IMR-90 (cell line): ENCODE measurements around the gene AAK1. TPM values are rescaled to one million over a fixed set of nuclear protein-coding genes. Genes with fewer than 3 reads are reported as not detected.

Experiments used
- ATAC-seq: fragments of 200-7000 bp; cut with Tn5 transposase; 2 replicates; pipeline ENCODE4 v1.9.1; 2020; ENCODE audit warnings: low read depth, mild to moderate bottlenecking, moderate library complexity
- BruUV-seq: library from RNA; stranded (reverse); fragments of 400-500 nt; replicated peaks from 2 replicates; lab custom pipeline; 2021; lab: Mats Ljungman, UMichigan
- CTCF ChIA-PET: fragments of 300-600 bp; formaldehyde crosslinking; extraction: SDS; loops from one replicate; lab custom pipeline; 2021; ENCODE audit warnings: antibody characterized with exemption; lab: Yijun Ruan, JAX
- POLR2A ChIA-PET: fragments of 300-600 bp; sonication (Branson Sonifier 250); formaldehyde crosslinking; loops from one replicate; lab custom pipeline; 2022; ENCODE audit warnings: antibody characterized with exemption; ENCODE audit not compliant: unreplicated experiment; lab: Charles Lee
- DNase-seq: peaks from one replicate; pipeline ENCODE4 v3.0.0; 2013
- H2AFZ ChIP-seq: replicated peaks from 2 replicates; pipeline ENCODE3; 2013; ENCODE audit warnings: low read length, mild to moderate bottlenecking; ENCODE audit not compliant: poor library complexity
- H2AK5ac ChIP-seq: 2 replicates; pipeline ENCODE4 v1.6.1; 2013; ENCODE audit warnings: low read depth, low read length, inconsistent platforms
- H2AK9ac ChIP-seq: replicated peaks from 2 replicates; pipeline ENCODE3; 2013; ENCODE audit warnings: mild to moderate bottlenecking, low read depth, low read length, moderate library complexity; ENCODE audit not compliant: poor library complexity
- H2BK120ac ChIP-seq: 2 replicates; pipeline ENCODE4 v1.6.1; 2013; ENCODE audit warnings: low read depth, low read length, inconsistent platforms
- H2BK15ac ChIP-seq: 3 replicates; pipeline ENCODE4 v1.6.1; 2013; ENCODE audit warnings: low read depth, low read length, inconsistent platforms
- H2BK20ac ChIP-seq: 2 replicates; pipeline ENCODE4 v1.6.1; 2013; ENCODE audit warnings: low read depth, mild to moderate bottlenecking, inconsistent platforms, low read length, moderate library complexity
- H2BK5ac ChIP-seq: 2 replicates; pipeline ENCODE4 v1.6.1; 2013; ENCODE audit warnings: mild to moderate bottlenecking, low read depth, low read length, inconsistent platforms; ENCODE audit not compliant: poor library complexity, severe bottlenecking
- H3K14ac ChIP-seq: replicated peaks from 2 replicates; pipeline ENCODE4 v1.6.1; 2013; ENCODE audit warnings: low read depth, low read length, inconsistent platforms
- H3K18ac ChIP-seq: 2 replicates; pipeline ENCODE4 v1.6.1; 2013; ENCODE audit warnings: low read depth, low read length, control low read depth
- H3K23ac ChIP-seq: 2 replicates; pipeline ENCODE4 v1.6.1; 2013; ENCODE audit warnings: low read depth, low read length, inconsistent platforms
- H3K27ac ChIP-seq: 2 replicates; pipeline ENCODE4 v1.5.1; 2013; ENCODE audit warnings: mild to moderate bottlenecking, control low read depth, low read length; ENCODE audit not compliant: insufficient read depth
- H3K27me3 ChIP-seq: 2 replicates; pipeline ENCODE4 v1.6.1; 2013; ENCODE audit warnings: low read length; ENCODE audit not compliant: control insufficient read depth, insufficient read depth
- H3K36me3 ChIP-seq: 2 replicates; pipeline ENCODE4 v1.6.1; 2013; ENCODE audit warnings: low read length, mixed read lengths; ENCODE audit not compliant: control insufficient read depth, insufficient read depth
- H3K4ac ChIP-seq: 2 replicates; pipeline ENCODE4 v1.6.1; 2013; ENCODE audit warnings: low read depth, low read length, inconsistent platforms
- H3K4me1 ChIP-seq: 2 replicates; pipeline ENCODE4 v1.6.1; 2013; ENCODE audit warnings: low read length, mixed read lengths; ENCODE audit not compliant: control insufficient read depth, insufficient read depth
- H3K4me2 ChIP-seq: 2 replicates; pipeline ENCODE4 v1.6.1; 2013; ENCODE audit warnings: low read depth, mild to moderate bottlenecking, control low read depth, low read length, moderate library complexity
- H3K4me3 ChIP-seq: 2 replicates; pipeline ENCODE4 v1.5.1; 2013; ENCODE audit warnings: low read depth, mild to moderate bottlenecking, control low read depth, low read length, moderate library complexity; ENCODE audit not compliant: insufficient read depth
- H3K56ac ChIP-seq: 2 replicates; pipeline ENCODE4 v1.6.1; 2013; ENCODE audit warnings: low read length, inconsistent platforms; ENCODE audit not compliant: insufficient read depth; ENCODE audit errors: extremely low read depth
- H3K79me1 ChIP-seq, 2 experiments: 2 replicates each; pipeline ENCODE4 v1.6.1; 2013; ENCODE audit warnings: low read length in 2 of 2, inconsistent platforms in 1 of 2, low read depth in 1 of 2
- H3K9ac ChIP-seq: 2 replicates; pipeline ENCODE4 v1.6.1; 2013; ENCODE audit warnings: low read depth, low read length, control low read depth
- H3K9me1 ChIP-seq: 2 replicates; pipeline ENCODE4 v1.6.1; 2013; ENCODE audit warnings: low read length, inconsistent platforms; ENCODE audit not compliant: insufficient read depth
- H3K9me3 ChIP-seq: 2 replicates; pipeline ENCODE4 v1.6.1; 2013; ENCODE audit warnings: low read length; ENCODE audit not compliant: control insufficient read depth, insufficient read depth
- H4K20me1 ChIP-seq: 2 replicates; pipeline ENCODE4 v1.6.1; 2013; ENCODE audit warnings: low read length, inconsistent platforms; ENCODE audit not compliant: insufficient read depth
- H4K5ac ChIP-seq: 2 replicates; pipeline ENCODE4 v1.6.1; 2013; ENCODE audit warnings: mild to moderate bottlenecking, low read depth, low read length, control low read depth
- H4K8ac ChIP-seq, 2 experiments: 2 replicates each; pipeline ENCODE4 v1.6.1; 2013; ENCODE audit warnings: low read depth in 2 of 2, low read length in 2 of 2, control low read depth in 1 of 2, inconsistent platforms in 1 of 2
- H4K91ac ChIP-seq: 2 replicates; pipeline ENCODE4 v1.6.1; 2013; ENCODE audit warnings: low read depth, low read length, inconsistent platforms; ENCODE audit not compliant: insufficient read depth
- BHLHE40 ChIP-seq: fragments of 150-350 bp; IDR thresholded peaks from 2 replicates; pipeline ENCODE4 v1.6.1; 2016; ENCODE audit warnings: mild to moderate bottlenecking, low read depth, low read length
- CEBPB ChIP-seq: IDR thresholded peaks from 2 replicates; pipeline ENCODE4 v1.6.1; 2012; ENCODE audit warnings: low read depth, low read length, improper control_type of control experiment
- CHD1 ChIP-seq: IDR thresholded peaks from 2 replicates; pipeline ENCODE4 v1.6.1; 2012; ENCODE audit warnings: low read depth, low read length, improper control_type of control experiment
- CTCF ChIP-seq: conservative IDR thresholded peaks from 2 replicates; pipeline ENCODE4 v1.5.1; 2012; ENCODE audit warnings: mild to moderate bottlenecking, low read depth, low read length, improper control_type of control experiment
- ELK1 ChIP-seq: fragments of 150-350 bp; IDR thresholded peaks from 2 replicates; pipeline ENCODE4 v1.6.1; 2016; ENCODE audit warnings: low read depth, mild to moderate bottlenecking, low read length, moderate library complexity, borderline replicate concordance
- FOS ChIP-seq: fragments of 150-350 bp; IDR thresholded peaks from 2 replicates; pipeline ENCODE4 v1.6.1; 2016; ENCODE audit warnings: low read depth, low read length
- MAFK ChIP-seq: IDR thresholded peaks from 2 replicates; pipeline ENCODE4 v1.6.1; 2012; ENCODE audit warnings: low read depth, low read length, improper control_type of control experiment
- MAZ ChIP-seq: IDR thresholded peaks from 2 replicates; pipeline ENCODE4 v1.6.1; 2012; ENCODE audit warnings: low read depth, mild to moderate bottlenecking, low read length, improper control_type of control experiment, moderate library complexity, borderline replicate concordance
- MXI1 ChIP-seq: IDR thresholded peaks from 2 replicates; pipeline ENCODE4 v1.6.1; 2012; ENCODE audit warnings: low read depth, mild to moderate bottlenecking, low read length, moderate library complexity, borderline replicate concordance
- NFE2L2 ChIP-seq: fragments of 150-350 bp; IDR thresholded peaks from 2 replicates; pipeline ENCODE4 v1.6.1; 2016; ENCODE audit warnings: low read depth, mild to moderate bottlenecking, low read length
- POLR2A ChIP-seq: IDR thresholded peaks from 2 replicates; pipeline ENCODE4 v1.6.1; 2012; ENCODE audit warnings: mild to moderate bottlenecking, low read depth, low read length
- RAD21 ChIP-seq: IDR thresholded peaks from 2 replicates; pipeline ENCODE4 v1.6.1; 2012; ENCODE audit warnings: low read length, improper control_type of control experiment
- RCOR1 ChIP-seq: IDR thresholded peaks from 2 replicates; pipeline ENCODE4 v1.6.1; 2012; ENCODE audit warnings: mild to moderate bottlenecking, low read length, improper control_type of control experiment; ENCODE audit not compliant: insufficient replicate concordance
- RFX5 ChIP-seq: IDR thresholded peaks from 2 replicates; pipeline ENCODE4 v1.8.0; 2012; ENCODE audit warnings: low read depth, mild to moderate bottlenecking, low read length, moderate library complexity
- SMC3 ChIP-seq: fragments of 150-350 bp; IDR thresholded peaks from 2 replicates; pipeline ENCODE4 v1.6.1; 2016; ENCODE audit warnings: low read depth, mild to moderate bottlenecking, antibody characterized with exemption, low read length, moderate library complexity
- USF2 ChIP-seq: fragments of 150-350 bp; IDR thresholded peaks from 2 replicates; pipeline ENCODE4 v1.6.1; 2017; ENCODE audit warnings: mild to moderate bottlenecking, antibody characterized with exemption, low read length, low read depth
- WGBS, 2 experiments: methylation state at CpG; one replicate each; pipeline versions ENCODE4 v1.1.5 to v1.1.7; 2013; ENCODE audit warnings: missing lambda C conversion rate in 2 of 2; ENCODE audit not compliant: insufficient read length in 1 of 2; ENCODE audit errors: extremely low coverage in 2 of 2; 5-methylcytosine and 5-hydroxymethylcytosine counted together
- dilution Hi-C: fragments of 300-500 bp; cut with HindIII; formaldehyde crosslinking; loops from one replicate; pipeline ENCODE4 v1.14.3; 2018; ENCODE audit warnings: low sequenced_read_pairs; ENCODE audit not compliant: unreplicated experiment
- in situ Hi-C: fragments of 300-500 bp; cut with MboI; formaldehyde crosslinking; loops from 3 replicates; pipeline ENCODE4 v1.14.3; 2019; ENCODE audit warnings: low sequenced_read_pairs, inconsistent platforms, mixed read lengths
- intact Hi-C: fragments of 100-400 bp; cut with micrococcal nuclease; formaldehyde crosslinking; loops from 2 replicates; pipeline ENCODE4 v1.10.0; 2022
- polyA plus RNA-seq, 3 experiments: library from polyadenylated mRNA; depleted of rRNA; stranded (reverse); fragments of >200 nt; gene quantifications; 2 replicates each; pipeline ENCODE4 v1.2.3, GENCODE V29; 2012; ENCODE audit warnings: low replicate concordance in 1 of 3
- total RNA-seq: library from RNA; depleted of rRNA; stranded (reverse); fragments of >200 nt; gene quantifications from 2 replicates; pipeline ENCODE4 v1.2.3, GENCODE V29; 2012

Gene AAK1
- total and polyA plus RNA-seq, 2 of the 4 experiments (the other 2 are of a cell fraction) = 21.9 to 26.5 TPM

- peaks cover 99% of the 10 kb centered on the region for H4K20me1 ChIP-seq
These were observed 25.8 kb downstream of the AAK1 start for GRCh38 chr2:69617744-69618143.

More at GRCh38 chr2:69617744-69618143, 25.8 kb downstream of the AAK1 start:
- ATAC-seq (no peak), DNase-seq (no peak)
- Histone ChIP-seq H2AK5ac (no peak overlapping the region), H3K36me3 (no peaks in the 10 kb centered on the region; the same call in 1 of the 2 replicates), H3K4me2 (no peak overlapping the region), H2BK5ac (no peak overlapping the region), H4K5ac (no peak overlapping the region), H3K18ac (no peak overlapping the region), H2BK15ac (no peak overlapping the region), H3K79me1 (peaks cover 59 to 95% of the 10 kb centered on the region in 2 experiments), H2AK9ac (no peak overlapping the region), H2BK120ac (no peak overlapping the region), H3K9ac (no peak overlapping the region), H2BK20ac (no peak overlapping the region), H4K8ac (no peak overlapping the region), H4K91ac (no peak overlapping the region), H3K56ac (no peak overlapping the region), H2AFZ (no peak overlapping the region), H3K9me3 (no peaks in the 10 kb centered on the region), H3K4me3 (no peak overlapping the region), H3K27ac (no peak overlapping the region), H3K14ac (0 out of 2 replicates have a peak overlapping the region, but pooled peaks have one; percentile 42), H3K9me1 (peaks cover 32% of the 10 kb centered on the region), H3K23ac (peak overlapping the region; percentile 48; the same call in 1 of the 2 replicates), H3K4me1 (peaks cover 17% of the 10 kb centered on the region), H3K27me3 (no peaks in the 10 kb centered on the region), H3K4ac (no peak overlapping the region)
- CTCF ChIA-PET = no interaction called here
- TF ChIP-seq RCOR1 = no peak
- TF ChIP-seq MAFK = no peak
- TF ChIP-seq CHD1 = no peak
- TF ChIP-seq NFE2L2 = no peak
- TF ChIP-seq CEBPB = no peak
- no peak for TF ChIP-seq SMC3
- no peak for TF ChIP-seq MAZ
- no peak for TF ChIP-seq ELK1
- no peak for TF ChIP-seq RFX5
- no peak for TF ChIP-seq MXI1
- no peak for TF ChIP-seq CTCF
- TF ChIP-seq RAD21 = no peak
- no peak for TF ChIP-seq BHLHE40
- TF ChIP-seq FOS = no peak
- TF ChIP-seq POLR2A = no peak
- TF ChIP-seq USF2 = no peak
- BruUV-seq = no TSS peak
- dilution Hi-C loops = no loop called here
- POLR2A ChIA-PET = no interaction called here
- intact Hi-C loops = no loop called here
- WGBS, 2 experiments = no CpG with 5 or more reads among the region's 1 CpG
- in situ Hi-C loops = no loop called here
